SJSA1 (cell line): Measurements from ENCODE around the gene ZNF813. TPM values are rescaled to one million over a fixed set of nuclear protein-coding genes. Genes with fewer than 3 reads are reported as not detected.
"Not testable (repeated sequence)": the region's sequence is repeated elsewhere in the genome, so short reads cannot be mapped to it uniquely, and the experiment has no call there.

ENCODE experiments used
- DNase-seq, 2 experiments: peaks; one replicate each; pipeline ENCODE4 v3.0.0-alpha.2; 2015 to 2020; ENCODE audit warnings: low spot score in 2 of 2, low read depth in 1 of 2
- H3K27ac ChIP-seq: fragments of 250-450 bp; sonication (Bioruptor Pico); 2 replicates; pipeline ENCODE4 v1.5.1; 2020; ENCODE audit warnings: mild to moderate bottlenecking, moderate library complexity
- H3K27me3 ChIP-seq: fragments of 250-450 bp; sonication (Bioruptor Pico); replicated peaks from 2 replicates; pipeline ENCODE4 v1.5.1; 2020; ENCODE audit warnings: mild to moderate bottlenecking, moderate library complexity
- H3K36me3 ChIP-seq: fragments of 250-450 bp; sonication (Bioruptor Pico); 2 replicates; pipeline ENCODE4 v1.5.1; 2020; ENCODE audit warnings: mild to moderate bottlenecking
- H3K4me1 ChIP-seq: fragments of 250-450 bp; sonication (Bioruptor Pico); replicated peaks from 2 replicates; pipeline ENCODE4 v1.6.1; 2021; ENCODE audit warnings: mild to moderate bottlenecking
- H3K4me3 ChIP-seq: fragments of 250-450 bp; sonication (Bioruptor Pico); 2 replicates; pipeline ENCODE4 v1.5.1; 2020; ENCODE audit warnings: mild to moderate bottlenecking
- H3K9me3 ChIP-seq: fragments of 250-450 bp; sonication (Bioruptor Pico); replicated peaks from 2 replicates; pipeline ENCODE4 v1.5.1; 2020; ENCODE audit warnings: mild to moderate bottlenecking
- total RNA-seq: library from RNA; depleted of rRNA; stranded (reverse); fragments of >200 nt; shearing (Covaris generic); gene quantifications from 2 replicates; pipeline ENCODE4 v1.2.3, GENCODE V29; 2014; rRNA removed

Gene ZNF813
- 0.88 and 2.9 TPM in 2 replicates for total RNA-seq

DNA sequence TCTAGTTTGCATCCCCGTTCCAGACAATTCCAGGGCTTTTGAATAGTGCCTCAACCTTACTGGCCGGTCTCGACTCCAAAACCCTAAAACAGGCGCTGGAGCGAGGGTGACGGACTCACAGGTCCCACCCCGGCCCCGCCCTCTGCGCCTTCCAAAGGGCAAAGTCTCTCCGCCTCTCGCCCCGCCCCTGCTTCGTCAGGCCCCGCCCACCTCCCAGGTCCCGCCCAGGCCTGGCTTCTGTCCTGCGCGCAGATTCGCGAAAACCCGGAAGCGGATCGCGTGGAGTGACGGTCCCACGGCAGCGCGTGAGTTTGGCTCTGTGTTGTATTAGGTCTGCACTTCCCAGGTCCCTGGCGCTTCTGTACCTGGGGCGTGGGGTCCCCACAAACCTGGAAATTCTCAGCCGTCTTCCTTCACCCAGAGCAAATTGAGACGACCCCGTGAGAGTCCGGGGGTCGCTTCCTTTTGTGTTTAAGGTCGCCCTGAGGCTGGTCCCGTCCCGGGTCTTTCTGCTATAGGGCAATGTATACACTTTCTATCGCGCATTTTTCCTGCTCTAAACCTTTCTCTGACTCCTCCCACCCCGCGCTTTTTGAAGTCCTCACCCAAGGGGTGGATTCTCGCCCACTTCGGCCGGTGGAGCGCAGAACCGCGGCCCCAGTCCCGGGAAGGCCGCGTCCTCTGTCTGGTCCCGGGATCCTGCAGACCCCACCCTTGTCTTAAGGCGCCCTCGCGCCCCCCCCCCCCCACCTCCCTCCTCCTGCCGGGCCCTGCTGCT is at the start of gene ZNF813:
Gene ZNF813 (plus strand): TSS at position 249 of the 778 bp plus-strand sequence. CDS start 16,090 bp downstream, outside the sequence.
- Histone ChIP-seq H3K9me3 (0 out of 2 replicates have a peak, but pooled peaks cover 3% of the 10 kb centered on the region), H3K27ac (no peak within 1 kb of the TSS), H3K4me3 (peak within 1 kb of the TSS; percentile 59), H3K36me3 (0 out of 2 replicates have a peak, but pooled peaks cover 2% of the 10 kb centered on the region), H3K4me1 (no peaks in the 10 kb centered on the region), H3K27me3 (no peaks in the 10 kb centered on the region)
- peak; percentile 59 to 85 for DNase-seq

GRCh38 chr19:53420520-53421315 is 46.8 kb upstream of the ZNF813 start:
- H3K27me3 ChIP-seq, H3K36me3 ChIP-seq, H3K4me3 ChIP-seq, H3K4me1 ChIP-seq, H3K27ac ChIP-seq, DNase-seq: not testable (repeated sequence)
- H3K9me3 ChIP-seq: peaks cover 13% of the 10 kb centered on the region

DNA sequence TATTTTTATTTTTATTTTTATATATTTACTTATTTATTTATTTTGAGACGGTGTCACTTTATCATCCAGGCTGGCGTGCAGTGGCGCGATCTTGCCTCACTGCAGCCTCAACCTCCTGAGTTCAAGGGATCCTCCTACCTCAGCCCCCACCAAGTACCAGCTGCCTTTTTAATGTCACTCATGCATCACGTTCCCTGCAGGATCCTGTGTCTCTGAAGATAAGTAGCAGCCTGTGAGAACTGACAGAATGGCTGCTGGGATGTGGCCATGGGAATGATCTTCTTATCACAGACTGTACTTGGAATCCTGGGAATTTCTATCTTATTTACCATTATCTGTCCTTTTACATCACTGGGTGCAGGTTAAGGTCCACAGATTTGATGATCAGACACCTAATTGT is 45.0 kb upstream of the ZNF813 start:
- Histone ChIP-seq H3K9me3 (peaks cover 4% of the 10 kb centered on the region; the same call in 1 of the 2 replicates), H3K27ac (no peak overlapping the region), H3K4me1 (no peaks in the 10 kb centered on the region), H3K4me3 (no peak overlapping the region), H3K27me3 (no peaks in the 10 kb centered on the region), H3K36me3 (no peaks in the 10 kb centered on the region)
- no peak for DNase-seq

GRCh38 chr19:53423074-53423473 is 44.5 kb upstream of the ZNF813 start:
- not testable (repeated sequence) for H3K9me3 ChIP-seq, H3K4me3 ChIP-seq, H3K36me3 ChIP-seq, H3K4me1 ChIP-seq, DNase-seq, H3K27me3 ChIP-seq, H3K27ac ChIP-seq

- not testable (repeated sequence) for H3K36me3 ChIP-seq, DNase-seq, H3K9me3 ChIP-seq
Measured at GRCh38 chr19:53423680-53424079, 43.9 kb upstream of the ZNF813 start.

GRCh38 chr19:53424968-53425597 is 42.5 kb upstream of the ZNF813 start:
- DNase-seq: no peak
- peaks cover 4% of the 10 kb centered on the region; the same call in 1 of the 2 replicates for H3K9me3 ChIP-seq
- H3K4me3 ChIP-seq: no peak overlapping the region
- no peaks in the 10 kb centered on the region for H3K36me3 ChIP-seq
- H3K27me3 ChIP-seq: no peaks in the 10 kb centered on the region
- no peaks in the 10 kb centered on the region for H3K4me1 ChIP-seq
- H3K27ac ChIP-seq: no peak overlapping the region

More at GRCh38 chr19:53423680-53424079, 43.9 kb upstream of the ZNF813 start:
- H3K27me3 ChIP-seq, H3K4me3 ChIP-seq, H3K4me1 ChIP-seq, H3K27ac ChIP-seq: not testable (repeated sequence)

DNA sequence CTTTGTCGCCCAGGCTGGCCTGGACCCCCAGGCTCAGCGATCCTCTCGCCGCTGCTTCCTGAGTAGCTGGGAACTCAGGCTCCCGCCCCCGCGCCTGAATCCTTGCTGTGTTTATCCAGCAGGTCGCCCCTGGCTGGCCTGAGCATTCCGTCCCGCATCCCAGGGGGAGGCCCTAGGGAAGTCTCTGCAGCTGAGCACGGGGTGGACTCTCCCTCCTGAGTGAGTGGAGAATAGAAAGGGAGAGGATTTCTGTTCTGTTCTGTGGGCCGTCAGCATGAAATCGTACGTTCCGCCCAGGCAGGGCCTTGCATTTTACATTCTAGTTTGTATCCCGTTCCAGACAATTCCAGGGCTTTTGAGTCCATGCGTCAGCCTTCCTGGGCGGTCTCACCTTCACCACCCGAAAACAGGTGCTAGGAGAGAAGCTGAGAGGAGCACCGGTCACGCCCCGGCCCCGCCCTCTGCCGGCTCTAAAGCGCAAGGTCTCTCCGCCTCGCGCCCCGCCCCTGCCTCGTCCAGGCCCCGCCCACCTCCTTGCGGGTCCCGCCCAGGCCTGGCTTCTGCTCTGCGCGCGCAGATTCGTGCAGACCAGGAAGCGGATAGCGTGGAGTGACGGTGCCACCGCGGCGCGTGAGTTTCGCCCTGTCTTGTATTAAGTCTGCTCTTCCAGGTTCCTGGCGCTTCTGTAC is 36.0 kb upstream of the ZNF813 start, which contains the start of gene ZNF761:
Gene ZNF761 (plus strand): TSS at position 586 of the 689 bp plus-strand sequence. CDS start 15,285 bp downstream, outside the sequence.
- Histone ChIP-seq H3K27me3 (no peaks in the 10 kb centered on the region), H3K4me3 (peak within 1 kb of the TSS; percentile 56), H3K4me1 (peaks cover 4% of the 10 kb centered on the region), H3K36me3 (peaks cover 13% of the 10 kb centered on the region), H3K27ac (no peak within 1 kb of the TSS), H3K9me3 (no peaks in the 10 kb centered on the region)
- peak; percentile 76 to 88 for DNase-seq

DNA sequence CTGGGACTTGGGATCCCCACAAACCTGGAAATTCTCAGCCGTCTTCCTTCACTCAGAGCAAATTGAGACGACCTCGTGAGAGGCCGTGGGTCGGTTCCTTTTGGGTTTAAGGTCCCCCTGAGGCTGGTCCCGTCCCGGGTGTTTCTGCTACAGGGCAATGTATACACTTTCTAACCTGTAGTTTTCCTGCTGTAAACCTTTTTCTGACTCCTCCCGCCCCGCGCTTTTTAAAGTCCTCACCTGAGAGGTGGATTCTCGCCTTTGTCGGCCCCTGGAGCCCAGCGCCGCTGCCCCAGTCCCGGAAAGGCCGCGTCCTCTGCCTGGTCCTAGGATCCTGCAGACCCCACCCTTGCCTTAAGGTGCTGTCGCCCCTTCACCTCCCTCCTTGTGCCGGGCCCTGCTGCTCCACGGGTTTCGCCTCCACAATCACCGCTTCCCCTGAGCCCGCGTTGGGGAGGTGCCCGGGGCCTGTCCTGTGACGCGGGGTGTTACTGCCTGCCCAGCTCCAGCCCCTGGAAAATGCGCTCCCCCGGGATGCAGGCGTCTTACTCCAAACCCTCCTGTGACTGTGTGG is 35.4 kb upstream of the ZNF813 start:
- peak overlapping the region; percentile 56 for H3K4me3 ChIP-seq
- H3K4me1 ChIP-seq: peaks cover 4% of the 10 kb centered on the region
- H3K9me3 ChIP-seq: no peaks in the 10 kb centered on the region
- H3K36me3 ChIP-seq: peaks cover 16% of the 10 kb centered on the region
- DNase-seq: peak in 1 of 2 experiments; percentile 44
- H3K27me3 ChIP-seq: no peaks in the 10 kb centered on the region
- H3K27ac ChIP-seq: no peak overlapping the region

GRCh38 chr19:53443809-53444208 is 23.7 kb upstream of the ZNF813 start:
- H3K4me1 ChIP-seq, H3K27ac ChIP-seq, H3K27me3 ChIP-seq, H3K9me3 ChIP-seq, DNase-seq, H3K4me3 ChIP-seq: not testable (repeated sequence)
- peaks cover 45% of the 10 kb centered on the region for H3K36me3 ChIP-seq

DNA sequence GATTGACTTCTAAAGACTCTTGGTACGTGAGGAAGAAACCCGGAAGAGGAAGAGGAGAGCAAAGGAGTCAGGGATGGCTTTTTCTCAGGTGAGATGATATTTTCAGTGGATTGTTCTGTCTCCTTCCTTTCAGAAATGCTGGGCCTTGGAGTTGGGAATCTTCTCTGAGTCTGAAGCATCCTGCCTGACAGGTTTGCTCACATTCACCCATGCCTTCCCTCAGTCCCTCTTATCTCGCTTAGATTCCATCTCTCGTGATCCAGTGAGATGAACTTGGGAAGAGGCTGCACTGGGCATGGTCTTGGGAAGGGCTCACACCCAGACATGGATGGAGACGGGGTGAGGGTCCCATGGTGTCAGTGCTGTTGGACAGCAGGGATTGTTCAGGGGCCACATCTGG is 20.3 kb upstream of the ZNF813 start:
- H3K27ac ChIP-seq, H3K4me1 ChIP-seq, H3K4me3 ChIP-seq, H3K9me3 ChIP-seq, H3K27me3 ChIP-seq, DNase-seq: not testable (repeated sequence)
- H3K36me3 ChIP-seq: peaks cover 41% of the 10 kb centered on the region

- peaks cover 10% of the 10 kb centered on the region; the same call in 1 of the 2 replicates for H3K9me3 ChIP-seq
Measured at GRCh38 chr19:53455828-53456227, 11.7 kb upstream of the ZNF813 start.

GRCh38 chr19:53460131-53460721 is 7.3 kb upstream of the ZNF813 start:
- not testable (repeated sequence) for H3K27me3 ChIP-seq, H3K27ac ChIP-seq, H3K4me3 ChIP-seq, DNase-seq, H3K9me3 ChIP-seq, H3K4me1 ChIP-seq
- H3K36me3 ChIP-seq: peaks cover 24% of the 10 kb centered on the region

More at GRCh38 chr19:53455828-53456227, 11.7 kb upstream of the ZNF813 start:
- Histone ChIP-seq H3K36me3 (peaks cover 58% of the 10 kb centered on the region), H3K27me3 (no peaks in the 10 kb centered on the region), H3K4me3 (no peak overlapping the region), H3K4me1 (no peaks in the 10 kb centered on the region), H3K27ac (no peak overlapping the region)
- DNase-seq: no peak
